Bronchial epithelial cell (primary cell): ENCODE data around the gene CILP. TPM values are rescaled to one million over a fixed set of nuclear protein-coding genes. Genes with fewer than 3 reads are reported as not detected.
A peak's percentile ranks its signal among the peaks of the same experiment; 100 is the strongest.

Source experiments
- DNase-seq: peaks from one replicate; pipeline ENCODE4 v3.0.0-alpha.2; 2010; ENCODE audit warnings: low read depth
- FAIRE-seq: peaks from 2 replicates; lab custom pipeline; 2011; peaks lifted over from hg19 to GRCh38; lab: Jason Lieb, UNC
- H3K27me3 ChIP-seq: 2 replicates; pipeline ENCODE4 v1.5.1; 2011; ENCODE audit warnings: low read length; ENCODE audit not compliant: control insufficient read depth, insufficient read depth
- H3K36me3 ChIP-seq: 2 replicates; pipeline ENCODE4 v1.5.1; 2011; ENCODE audit warnings: low read length; ENCODE audit not compliant: control insufficient read depth, insufficient read depth
- H3K4me3 ChIP-seq: 2 replicates; pipeline ENCODE4 v1.5.1; 2011; ENCODE audit warnings: mild to moderate bottlenecking, low read depth, low read length, control low read depth
- CTCF ChIP-seq: IDR thresholded peaks from 2 replicates; pipeline ENCODE4 v1.5.1; 2011; ENCODE audit warnings: mild to moderate bottlenecking, moderate library complexity, low read length, control low read depth, inconsistent platforms; ENCODE audit not compliant: insufficient read depth, severe bottlenecking
- total RNA-seq: library from RNA; depleted of rRNA; stranded (reverse); fragments of >200 nt; gene quantifications from 2 replicates; pipeline ENCODE4 v1.2.1, GENCODE V29; 2014

CILP gene
- total RNA-seq, 1 donor from 2014 or later: under 0.01 TPM

GRCh38 chr15:65211482-65211982, 259 bp upstream of the CILP start:
- no peak for TF ChIP-seq CTCF
- FAIRE-seq (no peak), DNase-seq (no peak)
- Histone ChIP-seq H3K36me3 (no peaks in the 10 kb centered on the region), H3K27me3 (no peaks in the 10 kb centered on the region), H3K4me3 (no peak overlapping the region)

GRCh38 chr15:65209701-65210643, 1.3 kb downstream of the CILP start:
- no peak overlapping the region for H3K4me3 ChIP-seq
- FAIRE-seq (no peak), DNase-seq (no peak)
- TF ChIP-seq CTCF: no peak
- H3K36me3 ChIP-seq: no peaks in the 10 kb centered on the region
- no peaks in the 10 kb centered on the region for H3K27me3 ChIP-seq

- no peak for TF ChIP-seq CTCF
- no peak overlapping the region for H3K4me3 ChIP-seq
- FAIRE-seq (no peak), DNase-seq (no peak)
- no peaks in the 10 kb centered on the region for H3K27me3 ChIP-seq
- H3K36me3 ChIP-seq: no peaks in the 10 kb centered on the region
Measured at GRCh38 chr15:65208647-65209046, 2.6 kb downstream of the CILP start.

GRCh38 chr15:65207280-65207840, 3.9 kb downstream of the CILP start:
- no peak for DNase-seq
- Histone ChIP-seq H3K27me3 (no peaks in the 10 kb centered on the region), H3K4me3 (no peak overlapping the region), H3K36me3 (no peaks in the 10 kb centered on the region)
- FAIRE-seq: peak; percentile 58
- no peak for TF ChIP-seq CTCF

- H3K36me3 ChIP-seq: no peaks in the 10 kb centered on the region
- no peak for FAIRE-seq
- H3K27me3 ChIP-seq: no peaks in the 10 kb centered on the region
- no peak for DNase-seq
- TF ChIP-seq CTCF: no peak
- no peak overlapping the region for H3K4me3 ChIP-seq
Measured at GRCh38 chr15:65206750-65207149, 4.5 kb downstream of the CILP start.
